ENCODE measurements around the gene BEST4. TPM values are rescaled to one million over a fixed set of nuclear protein-coding genes. Genes with fewer than 3 reads are reported as not detected.
A peak's percentile ranks its signal among the peaks of the same experiment; 100 is the strongest.
"Not testable (repeated sequence)": the region's sequence is repeated elsewhere in the genome, so short reads cannot be mapped to it uniquely, and the experiment has no call there.

BEST4 gene
- 0.16 TPM for total RNA-seq

- no peak for DNase-seq
These were observed at the start of gene BEST4 for GRCh38 chr1:44788120-44788860. Gene BEST4, minus strand, starts transcription at chr1:44788170. Its CDS starts 465 bp downstream, at chr1:44787705.

- DNase-seq: peak; percentile 67
These were observed 48.0 kb upstream of the BEST4 start for GRCh38 chr1:44835738-44836675.

DNA sequence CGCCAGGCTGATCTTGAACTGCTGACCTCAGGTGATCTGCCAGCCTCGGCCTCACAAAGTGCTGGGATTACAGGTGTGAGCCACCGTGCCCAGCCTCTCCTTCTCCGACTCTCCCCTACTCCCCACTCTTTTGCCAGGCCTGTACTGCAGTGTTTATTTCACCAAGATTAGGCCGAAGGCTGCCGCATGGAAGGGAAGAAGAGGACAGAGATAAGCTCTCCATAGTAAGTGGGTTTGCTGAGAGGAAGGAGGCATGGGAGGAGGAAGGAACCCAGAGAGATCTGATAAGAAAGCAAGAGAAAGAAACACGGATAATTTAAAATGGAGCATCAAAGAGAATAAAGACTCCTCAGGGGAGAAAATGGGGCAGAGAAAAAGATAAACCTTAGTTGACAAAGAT lies 46.4 kb upstream of the BEST4 start:
- no peak for DNase-seq

GRCh38 chr1:44832056-44832705 lies 44.2 kb upstream of the BEST4 start:
- DNase-seq: no peak

DNA sequence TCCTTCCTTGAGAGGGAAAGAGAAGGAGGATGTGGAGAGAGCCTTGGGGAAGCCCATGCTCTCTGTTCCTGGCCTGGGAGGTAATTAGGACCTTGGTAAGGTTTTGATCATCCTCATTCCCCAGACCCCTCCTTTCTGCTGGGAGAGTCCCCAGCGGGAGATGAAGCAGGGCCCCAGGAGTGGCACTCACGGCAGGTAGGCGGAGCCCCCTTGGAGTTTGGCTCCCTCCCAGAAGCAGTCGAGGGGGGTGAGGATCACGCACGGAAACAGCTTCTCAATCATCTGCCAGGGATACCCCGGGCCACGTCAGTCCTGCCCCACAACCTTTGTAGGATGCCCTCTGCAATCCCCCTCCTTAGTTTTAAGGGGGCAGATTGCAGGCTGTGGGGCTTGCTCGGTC lies 43.5 kb upstream of the BEST4 start:
- DNase-seq: no peak

DNA sequence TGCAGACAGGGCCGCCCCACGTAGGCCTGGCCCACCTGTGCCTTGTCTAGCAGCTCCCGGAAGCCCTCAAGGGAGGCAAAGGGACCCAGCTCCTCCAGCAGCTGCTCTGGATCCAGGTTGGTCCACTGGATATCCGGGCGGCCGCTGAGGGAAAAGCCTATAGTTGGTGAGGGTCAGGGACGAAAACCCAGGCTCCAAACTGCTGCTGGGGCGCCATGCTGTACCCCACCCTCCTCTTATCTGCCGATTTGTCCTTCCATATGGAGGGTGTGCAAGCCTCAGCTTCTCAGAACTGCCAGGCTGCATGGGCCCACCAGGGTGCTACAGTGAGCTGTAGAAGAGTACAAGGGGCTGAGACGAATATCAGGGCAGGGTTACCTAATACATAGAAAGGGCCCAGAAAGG lies 42.9 kb upstream of the BEST4 start:
- DNase-seq: no peak

- no peak for DNase-seq
These were observed 41.8 kb upstream of the BEST4 start for GRCh38 chr1:44829506-44830384.

GRCh38 chr1:44828841-44829440 lies 41.0 kb upstream of the BEST4 start:
- DNase-seq: no peak

DNA sequence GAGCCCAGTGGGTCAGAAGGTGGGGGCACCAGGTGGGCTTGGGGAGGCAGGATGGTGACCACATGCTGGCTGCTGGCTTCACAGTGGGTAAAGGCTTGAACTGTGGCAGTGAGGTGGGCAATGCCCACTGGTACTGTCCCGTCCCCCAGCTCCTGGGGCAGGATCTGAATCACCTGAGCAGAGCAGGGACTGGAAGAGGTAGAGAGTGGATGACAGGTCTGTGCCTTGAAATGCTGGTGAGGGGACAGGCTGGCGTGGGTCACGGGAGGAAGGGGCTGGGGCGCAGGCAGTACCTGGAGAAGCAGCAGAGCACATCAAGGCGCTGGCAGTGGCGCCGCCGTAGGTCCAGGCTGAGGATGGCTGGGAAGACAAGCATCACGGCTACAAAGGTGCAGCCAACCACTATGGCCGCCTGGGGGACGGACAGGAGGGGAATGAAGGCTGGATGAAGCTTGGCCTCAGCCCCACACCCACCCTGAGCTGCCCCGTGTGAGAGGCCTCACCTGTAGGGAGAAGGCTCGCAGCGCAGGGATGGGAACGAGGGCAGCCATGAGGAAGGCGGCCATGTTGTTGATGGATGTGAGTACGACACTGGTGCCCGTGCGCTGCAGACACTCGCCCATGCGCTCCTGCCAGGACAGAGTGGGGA lies 40.2 kb upstream of the BEST4 start:
- no peak for DNase-seq

- DNase-seq: no peak
These were observed 39.4 kb upstream of the BEST4 start for GRCh38 chr1:44827197-44828002.

DNA sequence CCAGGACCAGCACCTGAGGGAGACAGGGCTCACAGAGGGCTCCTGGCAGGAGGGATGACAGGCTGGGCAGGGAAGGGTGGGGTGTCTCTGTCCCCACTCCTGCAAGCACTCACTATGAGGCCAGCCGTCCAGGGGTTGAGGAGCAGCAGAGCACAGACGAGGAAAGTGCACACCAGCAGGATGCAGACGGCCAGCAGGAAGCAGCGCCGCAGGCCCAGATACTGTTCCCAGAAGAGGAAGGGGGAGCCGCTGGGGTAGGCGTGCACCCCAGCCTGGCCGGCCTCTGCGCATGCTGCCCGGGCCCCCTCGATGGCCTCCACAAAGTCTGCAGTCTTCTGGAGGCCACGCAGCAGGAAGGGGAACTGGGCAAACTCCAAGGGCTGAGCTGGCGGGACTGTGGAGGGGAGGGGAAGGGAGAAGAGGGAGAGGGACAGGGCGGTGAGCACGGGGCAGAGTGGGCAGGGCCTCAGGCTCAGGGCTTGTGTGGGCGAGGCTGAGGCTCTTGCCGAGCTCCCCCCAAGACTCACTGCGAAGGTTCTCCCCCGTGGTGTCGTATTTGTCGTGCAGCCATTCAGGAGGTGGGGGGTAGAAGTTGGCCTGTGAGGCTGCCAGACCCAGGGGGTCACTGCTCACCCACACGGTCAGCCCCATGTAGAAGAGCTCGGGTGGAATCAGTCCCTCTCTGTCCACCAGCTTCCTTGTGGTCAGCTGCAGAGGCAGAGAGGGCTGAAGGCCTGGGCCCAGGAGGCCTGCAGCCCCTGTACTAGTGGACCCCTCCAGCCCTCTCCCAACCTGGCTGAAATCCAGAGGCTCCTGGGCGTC lies 38.6 kb upstream of the BEST4 start:
- DNase-seq: no peak

DNA sequence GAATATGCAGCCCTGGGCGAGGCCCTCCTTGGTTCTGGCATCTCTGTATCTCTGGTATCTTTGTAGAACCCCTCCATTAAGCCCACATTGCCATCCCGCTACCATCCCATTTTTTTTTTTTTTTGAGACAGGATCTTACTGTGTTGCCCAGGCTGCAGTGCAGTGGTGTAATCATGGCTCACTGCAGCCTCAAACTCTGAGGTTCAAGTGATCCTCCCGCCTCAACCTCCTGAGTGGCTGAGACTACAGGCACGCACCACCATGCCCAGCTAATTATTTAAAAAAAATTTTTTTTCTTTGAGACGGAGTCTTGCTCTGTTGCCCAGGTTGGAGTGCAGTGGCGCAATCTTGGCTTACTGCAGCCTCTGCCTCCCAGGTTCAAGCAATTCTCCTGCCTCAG lies 36.4 kb upstream of the BEST4 start:
- DNase-seq: not testable (repeated sequence)

- DNase-seq: no peak
These were observed 35.0 kb upstream of the BEST4 start for GRCh38 chr1:44822981-44823451.

- DNase-seq: no peak
These were observed 34.2 kb upstream of the BEST4 start for GRCh38 chr1:44822131-44822701.

GRCh38 chr1:44821240-44821715 lies 33.3 kb upstream of the BEST4 start:
- DNase-seq: no peak

- no peak for DNase-seq
These were observed 32.6 kb upstream of the BEST4 start for GRCh38 chr1:44820328-44821239.

DNA sequence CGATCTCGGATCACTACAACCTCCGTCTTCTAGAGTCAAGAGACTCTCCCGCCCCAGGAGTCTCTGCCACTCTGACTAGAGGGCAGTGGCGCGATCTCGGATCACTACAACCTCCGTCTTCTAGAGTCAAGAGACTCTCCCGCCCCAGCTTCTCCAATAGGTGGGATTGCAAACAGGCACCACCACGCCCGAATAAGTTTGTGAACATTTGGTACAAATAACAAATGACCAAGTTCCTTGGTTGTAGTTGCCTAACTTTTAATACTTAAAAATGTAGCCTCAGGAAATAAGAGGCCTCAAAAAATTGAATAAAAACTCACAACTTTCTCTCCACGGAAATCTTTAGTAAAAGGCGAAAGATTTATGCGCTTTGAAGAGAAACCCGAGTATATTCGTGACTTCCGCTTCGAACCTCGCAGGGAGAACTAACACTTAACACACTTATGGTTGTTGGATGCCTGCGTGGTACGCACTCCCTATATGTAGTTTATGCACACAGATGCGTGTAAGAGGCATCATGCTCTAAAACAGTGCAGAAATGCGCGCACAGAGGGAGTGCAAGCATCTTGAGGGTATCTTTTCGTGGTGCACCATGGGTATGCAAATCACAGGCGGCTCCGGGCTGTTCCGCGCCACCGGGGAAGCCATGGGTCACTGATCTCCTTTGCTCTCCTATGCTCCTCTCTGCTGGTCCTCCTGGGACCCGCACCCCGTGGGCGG lies 31.8 kb upstream of the BEST4 start:
- DNase-seq: peak; percentile 66
